ENCODE data around the gene CLN6.
"Not testable (repeated sequence)": the region's sequence is repeated elsewhere in the genome, so short reads cannot be mapped to it uniquely, and the experiment has no call there.

CLN6 gene

GRCh38 chr15:68256675-68257450 lies 27.3 kb upstream of the CLN6 start:
- DNase-seq (ENCODE audit: low read depth), result no peak

GRCh38 chr15:68252925-68253534 lies 23.5 kb upstream of the CLN6 start:
- no peak for DNase-seq (ENCODE audit: low read depth)

GRCh38 chr15:68249058-68249713 lies 19.7 kb upstream of the CLN6 start:
- no peak for DNase-seq (ENCODE audit: low read depth)

GRCh38 chr15:68244235-68244634 lies 14.7 kb upstream of the CLN6 start:
- DNase-seq (ENCODE audit: low read depth), result no peak

DNA sequence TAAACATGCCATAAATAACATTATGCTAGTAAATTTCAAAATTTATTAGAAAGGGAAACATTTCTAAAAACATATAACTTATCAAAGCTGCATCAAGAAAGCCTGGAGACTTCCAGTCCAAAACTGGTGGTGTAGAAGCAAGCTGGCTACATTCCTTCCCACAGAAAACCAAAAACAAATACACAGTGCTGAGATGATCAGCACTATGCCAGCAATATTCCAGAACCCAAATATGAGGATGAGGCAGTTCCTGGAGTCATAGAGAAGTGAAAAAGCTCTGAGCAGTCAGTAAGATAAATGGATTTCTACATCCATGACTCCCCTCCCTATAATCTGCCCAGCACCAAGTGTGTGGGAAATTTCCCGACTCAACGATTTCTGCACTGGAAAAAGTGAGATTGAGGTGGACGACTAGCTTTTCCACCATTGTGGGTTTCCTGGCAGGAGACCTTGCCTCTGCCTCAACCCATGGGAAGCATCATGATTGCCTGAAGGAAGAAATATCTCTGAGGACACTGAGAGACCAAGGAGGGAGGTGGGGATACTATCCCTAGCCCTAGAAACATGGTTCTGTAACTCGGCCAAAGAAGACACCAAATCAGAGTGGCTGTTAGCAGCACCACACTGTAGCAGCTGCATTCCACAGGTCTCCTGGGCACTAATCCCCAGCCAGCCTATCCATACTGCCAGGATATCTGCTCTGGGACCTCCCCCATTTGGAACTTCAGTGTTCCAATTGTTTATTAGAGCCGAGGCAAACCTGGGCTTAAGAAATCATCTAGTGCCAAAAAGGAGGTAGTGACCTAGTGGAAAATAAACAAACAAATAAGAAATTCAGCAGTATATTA lies 11.8 kb upstream of the CLN6 start:
- no peak for DNase-seq (ENCODE audit: low read depth)

- no peak for DNase-seq (ENCODE audit: low read depth)
Observed at GRCh38 chr15:68239025-68239424, 9.5 kb upstream of the CLN6 start.

GRCh38 chr15:68235022-68235421 lies 5.5 kb upstream of the CLN6 start:
- no peak for DNase-seq (ENCODE audit: low read depth)

GRCh38 chr15:68234520-68234919 lies 5.0 kb upstream of the CLN6 start:
- not testable (repeated sequence) for DNase-seq (ENCODE audit: low read depth)

- no peak for DNase-seq (ENCODE audit: low read depth)
Observed at GRCh38 chr15:68234060-68234459, 4.5 kb upstream of the CLN6 start.

- no peak for DNase-seq (ENCODE audit: low read depth)
Observed at GRCh38 chr15:68232937-68233336, 3.4 kb upstream of the CLN6 start.

DNA sequence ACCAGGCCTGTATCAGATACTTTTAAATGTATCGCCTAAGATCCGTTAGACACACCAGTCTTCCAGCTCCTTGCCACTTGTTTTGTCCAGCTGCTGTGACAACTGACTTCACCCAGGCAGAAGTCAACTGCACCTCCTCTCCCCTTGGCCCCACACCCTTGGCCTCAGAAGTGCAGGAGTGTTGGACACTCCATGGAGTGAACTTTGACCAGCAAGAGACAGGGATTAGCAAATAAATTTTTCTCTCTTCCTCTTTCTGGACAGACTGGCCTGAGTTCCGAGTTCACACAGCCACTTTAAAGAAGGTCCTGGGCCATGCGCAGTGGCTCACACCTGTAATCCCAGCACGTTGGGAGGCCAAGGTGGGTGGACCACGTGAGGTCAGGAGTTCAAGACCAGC lies 2.9 kb upstream of the CLN6 start:
- no peak for DNase-seq (ENCODE audit: low read depth)

GRCh38 chr15:68231102-68231818 lies 1.7 kb upstream of the CLN6 start:
- no peak for DNase-seq (ENCODE audit: low read depth)

DNA sequence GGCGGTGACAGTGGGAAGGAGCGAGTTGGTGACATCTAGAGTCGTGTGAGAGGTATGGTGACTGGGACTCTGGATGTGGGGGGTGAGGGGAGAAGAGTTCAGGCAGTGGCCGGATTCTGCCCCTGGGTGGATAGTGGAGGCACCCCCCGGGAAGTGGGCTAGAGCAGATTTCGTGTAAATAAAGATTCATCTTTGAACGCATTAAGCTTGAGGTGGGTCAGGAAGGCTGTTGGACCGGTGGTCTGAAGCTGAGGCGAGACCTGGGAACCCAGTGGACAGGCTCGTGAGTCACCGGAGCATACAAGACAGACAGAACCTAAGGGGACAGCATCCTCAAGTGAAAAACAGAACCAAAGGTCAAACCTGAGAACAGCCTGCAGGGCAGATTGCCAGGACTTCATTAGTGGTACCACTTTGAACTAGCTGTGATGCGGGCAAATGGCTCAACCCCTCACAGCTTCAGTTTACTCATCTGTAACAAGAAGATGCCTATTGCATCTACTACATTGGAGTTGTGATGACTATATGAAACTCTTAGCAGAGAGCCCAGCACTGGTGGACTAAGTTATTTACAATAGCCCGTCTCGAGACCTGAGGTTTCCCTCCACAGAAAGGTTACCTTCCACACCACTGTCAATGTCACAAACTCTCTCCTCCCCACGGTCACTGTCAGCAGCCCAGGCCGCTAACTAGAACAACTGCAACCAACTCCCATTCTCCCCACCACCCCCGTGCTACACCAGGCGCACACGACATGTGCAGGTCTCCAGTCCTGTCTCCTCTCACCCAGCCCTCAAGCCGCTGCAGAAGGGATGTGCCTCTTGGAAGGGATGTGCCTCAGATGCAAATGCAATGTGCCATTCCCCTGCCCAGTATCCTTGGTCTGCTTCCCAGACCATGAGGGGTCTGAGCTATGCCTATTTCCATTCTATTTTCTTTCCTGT lies 901 bp upstream of the CLN6 start:
- no peak for DNase-seq (ENCODE audit: low read depth)

- no peak for DNase-seq (ENCODE audit: low read depth)
Observed at GRCh38 chr15:68228971-68229385, 550 bp downstream of the CLN6 start.

DNA sequence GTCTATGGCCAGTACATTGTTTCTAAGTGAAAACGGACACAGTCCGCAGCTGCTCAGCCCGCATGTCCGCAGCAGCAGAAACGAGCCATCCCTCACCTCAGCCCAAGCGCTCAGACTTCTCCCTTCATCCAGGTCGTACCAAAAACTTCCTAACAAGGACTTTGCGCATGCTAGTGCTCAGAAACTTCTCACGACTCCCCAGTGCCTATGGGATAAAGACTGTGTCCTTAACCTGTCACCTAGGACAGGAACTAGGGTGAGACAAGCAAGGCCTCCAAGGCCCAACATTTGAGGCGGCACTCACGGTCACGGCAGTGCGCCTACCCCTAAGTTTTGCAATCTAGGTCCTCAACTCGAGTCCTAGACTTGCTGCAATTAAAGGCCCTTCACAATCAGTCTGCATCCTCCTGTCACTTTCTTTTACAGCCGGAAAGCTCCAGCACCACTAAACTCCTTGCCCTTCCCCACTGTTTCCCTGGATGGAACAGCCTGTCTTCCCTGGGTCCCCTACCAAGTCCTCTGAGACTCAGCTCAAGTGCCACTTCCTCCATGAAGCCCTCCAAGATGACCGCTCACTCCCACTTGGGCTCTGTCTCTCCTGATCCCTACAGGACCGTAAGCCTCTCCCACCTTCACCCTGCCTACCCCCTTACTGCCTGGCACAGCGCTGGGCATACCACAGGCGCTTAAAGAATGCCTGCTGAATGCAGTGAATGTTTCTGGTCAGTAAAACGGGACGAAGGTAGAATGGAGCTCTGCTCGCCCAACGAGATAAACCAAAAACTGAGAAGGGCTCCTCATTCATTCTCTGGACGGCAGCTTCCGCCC lies 1.2 kb downstream of the CLN6 start:
- DNase-seq (ENCODE audit: low read depth), result no peak

GRCh38 chr15:68227643-68228142 lies 1.8 kb downstream of the CLN6 start:
- no peak for DNase-seq (ENCODE audit: low read depth)

DNA sequence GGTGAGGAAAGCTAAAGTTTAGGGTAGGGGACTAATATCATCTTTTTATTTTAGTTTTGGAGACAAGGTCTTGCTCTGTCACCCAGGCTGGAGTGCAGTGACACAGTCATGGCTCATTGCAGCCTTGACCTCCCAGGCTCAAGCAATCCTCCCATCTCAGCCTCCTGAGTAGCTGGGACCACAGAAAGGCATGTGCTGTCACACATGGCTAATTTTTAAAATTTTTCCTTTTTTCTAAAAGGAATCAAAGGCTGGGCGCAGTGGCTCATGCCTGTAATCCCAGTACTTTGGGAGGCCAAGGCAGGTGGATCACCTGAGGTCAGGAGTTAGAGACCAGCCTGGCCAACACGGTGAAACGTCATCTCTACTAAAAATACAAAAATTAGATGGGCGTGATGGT lies 4.1 kb downstream of the CLN6 start:
- not testable (repeated sequence) for DNase-seq (ENCODE audit: low read depth)

DNA sequence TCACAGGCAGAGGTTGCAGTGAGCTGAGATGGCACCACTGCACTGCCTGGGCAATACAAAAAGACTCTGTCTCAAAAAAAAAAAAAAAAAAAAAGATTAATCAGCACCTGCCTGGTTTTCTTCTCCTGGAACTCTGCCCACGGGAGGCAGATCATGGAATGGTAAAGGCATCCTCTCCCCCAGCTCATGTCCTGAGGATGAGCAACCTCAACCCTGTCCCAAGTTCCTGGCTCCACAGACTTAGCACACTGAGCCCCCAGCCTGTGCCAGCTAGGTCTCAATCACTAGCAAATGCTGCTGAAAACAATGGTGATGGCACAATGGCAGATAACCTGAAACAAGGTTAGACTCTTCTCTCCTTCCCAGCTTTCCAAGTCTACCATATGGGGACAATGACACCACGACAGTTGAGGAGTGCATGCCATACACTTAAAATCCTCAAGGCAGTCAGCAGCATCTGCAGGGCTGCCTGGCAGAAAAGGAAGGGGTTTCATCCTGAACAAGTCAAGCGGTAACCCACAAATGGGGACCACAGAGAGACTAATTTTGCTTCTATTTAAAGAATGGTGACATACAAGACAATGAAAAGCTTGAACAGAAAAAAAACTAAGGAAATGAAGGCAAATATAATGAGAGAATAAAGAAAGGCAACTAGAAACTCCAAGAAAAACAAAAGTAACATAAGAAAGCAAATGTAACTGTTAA lies 4.8 kb downstream of the CLN6 start:
- DNase-seq (ENCODE audit: low read depth), result no peak

- no peak for DNase-seq (ENCODE audit: low read depth)
Observed at GRCh38 chr15:68224108-68224507, 5.4 kb downstream of the CLN6 start.
